Panc1 (cell line): ENCODE measurements around the gene BNIP2. TPM values are rescaled to one million over a fixed set of nuclear protein-coding genes. Genes with fewer than 3 reads are reported as not detected.

Experiments used
- ATAC-seq: fragments of 200-7000 bp; cut with Tn5 transposase; 2 replicates; pipeline ENCODE4 v1.9.1; 2020; ENCODE audit warnings: mild to moderate bottlenecking, moderate library complexity
- Bru-seq: library from RNA; stranded (reverse); fragments of 400-500 nt; gene quantifications from one replicate; lab custom pipeline; 2021; lab: Mats Ljungman, UMichigan
- BruChase-seq, 2 experiments: library from RNA; stranded (reverse); fragments of 400-500 nt; gene quantifications; one replicate each; lab custom pipeline; 2021; lab: Mats Ljungman, UMichigan
- BruUV-seq: library from RNA; stranded (reverse); fragments of 400-500 nt; replicated peaks from 2 replicates; lab custom pipeline; 2021; lab: Mats Ljungman, UMichigan
- CTCF ChIA-PET: fragments of 300-600 bp; sonication (Branson Sonifier 250); formaldehyde crosslinking; loops from one replicate; lab custom pipeline; 2022; ENCODE audit warnings: antibody characterized with exemption; lab: Charles Lee
- POLR2A ChIA-PET: fragments of 300-600 bp; sonication (Branson Sonifier 250); formaldehyde crosslinking; loops from one replicate; lab custom pipeline; 2022; ENCODE audit warnings: antibody characterized with exemption; lab: Charles Lee
- DNase-seq: peaks from one replicate; pipeline ENCODE4 v3.0.0-alpha.2; 2010; ENCODE audit warnings: low read depth, low spot score
- H3K27ac ChIP-seq: 2 replicates; pipeline ENCODE4 v1.5.1; 2011; ENCODE audit warnings: mild to moderate bottlenecking, low read length, inconsistent platforms
- H3K27me3 ChIP-seq: fragments of 200-500 bp; sonication (Bioruptor generic); 2 replicates; pipeline ENCODE4 v1.6.0; 2014; ENCODE audit warnings: low read length, inconsistent platforms; ENCODE audit not compliant: control insufficient read depth, insufficient read depth
- H3K36me3 ChIP-seq: fragments of 200-500 bp; sonication (Bioruptor generic); 2 replicates; pipeline ENCODE4 v1.5.1; 2014; ENCODE audit warnings: inconsistent platforms, mild to moderate bottlenecking, low read length, moderate library complexity; ENCODE audit not compliant: control insufficient read depth, insufficient read depth
- H3K4me1 ChIP-seq: 2 replicates; pipeline ENCODE4 v1.5.1; 2011; ENCODE audit warnings: inconsistent platforms, mild to moderate bottlenecking, low read length, moderate library complexity; ENCODE audit not compliant: control insufficient read depth, insufficient read depth
- H3K4me3 ChIP-seq, 2 experiments: 2 replicates each; pipeline ENCODE4 v1.5.1; 2011 to 2012; ENCODE audit warnings: low read depth in 2 of 2, low read length in 2 of 2, mild to moderate bottlenecking in 2 of 2, inconsistent platforms in 1 of 2, moderate library complexity in 1 of 2
- H3K9me3 ChIP-seq: fragments of 200-500 bp; sonication (Bioruptor generic); 2 replicates; pipeline ENCODE4 v1.5.1; 2014; ENCODE audit warnings: low read depth, mild to moderate bottlenecking, inconsistent platforms, low read length, moderate library complexity; ENCODE audit not compliant: control insufficient read depth, insufficient read depth
- CTCF ChIP-seq: fragments of 450-650 bp; IDR thresholded peaks from 2 replicates; pipeline ENCODE4 v1.5.1; 2017; ENCODE audit warnings: mild to moderate bottlenecking
- POLR2AphosphoS5 ChIP-seq: IDR thresholded peaks from 2 replicates; pipeline ENCODE4 v1.6.1; 2012; ENCODE audit warnings: mild to moderate bottlenecking, low read depth, low read length, moderate library complexity
- REST ChIP-seq, 2 experiments: IDR thresholded peaks; 2 replicates each; pipeline ENCODE4 v1.6.1; 2011 to 2012; ENCODE audit warnings: low read depth in 2 of 2, control low read depth in 1 of 2, low read length in 1 of 2, mild to moderate bottlenecking in 1 of 2, moderate library complexity in 1 of 2; ENCODE audit not compliant: insufficient read depth in 1 of 2
- SIN3A ChIP-seq: IDR thresholded peaks from 2 replicates; pipeline ENCODE4 v1.6.1; 2012; ENCODE audit warnings: low read depth, mild to moderate bottlenecking, low read length, moderate library complexity, borderline replicate concordance; ENCODE audit not compliant: insufficient read depth
- TCF7L2 ChIP-seq: IDR thresholded peaks from 2 replicates; pipeline ENCODE4 v1.6.1; 2011; ENCODE audit warnings: mild to moderate bottlenecking, low read depth, low read length, inconsistent platforms
- in situ Hi-C: cut with HindIII; loops from 2 replicates; pipeline ENCODE4 v1.10.0; 2016; ENCODE audit warnings: low sequenced_read_pairs, low pct_unique_long_range_greater_than_20kb
- intact Hi-C: fragments of 100-400 bp; cut with micrococcal nuclease; formaldehyde crosslinking; loops from one replicate; pipeline ENCODE4 v1.10.0; 2022; ENCODE audit not compliant: unreplicated experiment
- long read RNA-seq: library from polyadenylated mRNA; unstranded; transcript quantifications from one replicate; pipeline ENCODE4 v2.0.0, GENCODE V29; 2021; ENCODE audit not compliant: unreplicated experiment
- polyA plus RNA-seq: library from polyadenylated mRNA; unstranded; fragments of >200 nt; gene quantifications from one replicate; pipeline ENCODE4 v1.2.1, GENCODE V29; 2012; ENCODE audit warnings: missing spikeins; ENCODE audit not compliant: insufficient read length
- total RNA-seq: library from RNA; stranded (reverse); gene quantifications from one replicate; pipeline ENCODE4 v1.2.1, GENCODE V29; 2021; ENCODE audit not compliant: unreplicated experiment

Gene BNIP2
- total RNA-seq (70.7 TPM), Bru-seq, nascent RNA (percentile 96 among the genes with signal in this experiment), BruChase-seq, experiment 1, labeled RNA remaining after a 2-hour chase (percentile 98 among the genes with signal in this experiment), BruChase-seq, experiment 2, labeled RNA remaining after a 6-hour chase (percentile 98 among the genes with signal in this experiment)
- polyA plus RNA-seq, result 44.5 TPM
- long read RNA-seq, full-length matches to known transcripts, result 102 of 168 reads
- long read RNA-seq, partial matches to known transcripts, result 9 of 168 reads
- long read RNA-seq, other reads (novel, unspliced or antisense), result 57 of 168 reads

GRCh38 chr15:59688782-59689625, at the start of gene BNIP2:
BNIP2 (minus strand) TSS chr15:59689320; CDS start chr15:59682457, 6,863 bp downstream.
- Histone ChIP-seq H3K27ac (peak within 1 kb of the TSS; percentile 92), H3K27me3 (no peaks in the 10 kb centered on the region), H3K4me1 (peaks cover 24% of the 10 kb centered on the region), H3K9me3 (no peaks in the 10 kb centered on the region), H3K36me3 (no peaks in the 10 kb centered on the region; the same call in 1 of the 2 replicates), H3K4me3 (peak within 1 kb of the TSS; percentile 80 to 90)
- ATAC-seq (peak; percentile 97), DNase-seq (peak; percentile 91)
- peak; percentile 76; the same call in 1 of the 2 replicates for TF ChIP-seq SIN3A
- TF ChIP-seq REST (IDR thresholded peaks at IDR 0.05; ENCODE audit: insufficient read depth in 1 of 2, low read depth in 2 of 2, low read length in 1 of 2), result no peak
- peak; percentile 73; the same call in 1 of the 2 replicates for TF ChIP-seq POLR2AphosphoS5
- TF ChIP-seq TCF7L2, result peak; percentile 11
- TF ChIP-seq CTCF, result no peak
- ChIA-PET POLR2A (interaction anchor here (0.6 kb wide), 2 partner anchors 28 to 653 kb away, joined by 3 to 9 read pairs; no protein-coding TSS in a partner anchor), CTCF (interaction anchor here (0.6 kb wide), 1 partner anchor 755 kb away, joined by 3 read pairs; no protein-coding TSS in a partner anchor)
- in situ Hi-C loops (no loop called here), intact Hi-C loops (no loop called here)
- BruUV-seq, result no TSS peak

GRCh38 chr15:59738676-59739075, 49.6 kb upstream of the BNIP2 start:
- H3K4me1 ChIP-seq, result no peaks in the 10 kb centered on the region
- no peaks in the 10 kb centered on the region for H3K36me3 ChIP-seq
- ChIA-PET POLR2A (interaction anchor here (0.7 kb wide), 1 partner anchor 1642 kb away, joined by 3 read pairs; no protein-coding TSS in a partner anchor), CTCF (no interaction called here)
- no peaks in the 10 kb centered on the region; the same call in 1 of the 2 replicates for H3K9me3 ChIP-seq
- DNase-seq (no peak), ATAC-seq (no peak)
- intact Hi-C loops, result no loop called here
- H3K27me3 ChIP-seq, result no peaks in the 10 kb centered on the region
- TF ChIP-seq SIN3A (no peak), CTCF (no peak), REST (IDR thresholded peaks at IDR 0.05; ENCODE audit: insufficient read depth in 1 of 2, low read depth in 2 of 2, low read length in 1 of 2) (no peak), TCF7L2 (no peak)
- H3K4me3 ChIP-seq, result no peak overlapping the region
- in situ Hi-C loops, result no loop called here
- no TSS peak for BruUV-seq
- no peak overlapping the region for H3K27ac ChIP-seq
